ENCODE results near the gene RFPL4AL1.

Gene RFPL4AL1

DNA sequence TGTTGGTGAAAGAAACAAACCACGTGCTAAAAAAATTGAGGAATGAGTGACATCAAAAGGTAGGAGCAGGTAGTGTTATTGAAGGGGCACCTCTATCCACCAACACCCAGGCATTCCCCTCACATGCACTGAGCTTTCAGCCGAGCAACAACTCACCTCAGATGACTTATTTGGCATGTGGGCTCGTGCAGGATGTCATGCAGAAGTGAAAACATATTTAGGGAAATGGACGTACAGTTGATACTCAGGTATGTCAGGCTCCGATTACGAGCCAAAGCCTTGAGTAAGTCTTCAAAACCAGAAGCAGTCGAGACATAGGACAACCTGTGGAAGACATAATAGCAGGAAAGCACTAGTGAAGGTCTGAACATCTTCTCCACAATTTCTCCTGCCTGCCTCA lies 32.5 kb downstream of the RFPL4AL1 start:
- H3K4me1 Mint-ChIP-seq (ENCODE audit: low read depth), result no peaks in the 10 kb centered on the region
- H3K9me3 Mint-ChIP-seq (ENCODE audit: low read depth), result peaks cover 3% of the 10 kb centered on the region
- peaks cover 23% of the 10 kb centered on the region for H3K27me3 Mint-ChIP-seq
- peaks cover 2% of the 10 kb centered on the region for H3K36me3 Mint-ChIP-seq
- H3K4me3 Mint-ChIP-seq, result no peak overlapping the region
- H3K27ac Mint-ChIP-seq, result no peak overlapping the region

GRCh38 chr19:55802281-55802680 lies 33.4 kb downstream of the RFPL4AL1 start:
- peaks cover 20% of the 10 kb centered on the region for H3K27me3 Mint-ChIP-seq
- no peak overlapping the region for H3K4me3 Mint-ChIP-seq
- H3K36me3 Mint-ChIP-seq, result peaks cover 2% of the 10 kb centered on the region
- H3K9me3 Mint-ChIP-seq (ENCODE audit: low read depth), result peaks cover 3% of the 10 kb centered on the region
- no peak overlapping the region for H3K27ac Mint-ChIP-seq
- no peaks in the 10 kb centered on the region for H3K4me1 Mint-ChIP-seq (ENCODE audit: low read depth)

DNA sequence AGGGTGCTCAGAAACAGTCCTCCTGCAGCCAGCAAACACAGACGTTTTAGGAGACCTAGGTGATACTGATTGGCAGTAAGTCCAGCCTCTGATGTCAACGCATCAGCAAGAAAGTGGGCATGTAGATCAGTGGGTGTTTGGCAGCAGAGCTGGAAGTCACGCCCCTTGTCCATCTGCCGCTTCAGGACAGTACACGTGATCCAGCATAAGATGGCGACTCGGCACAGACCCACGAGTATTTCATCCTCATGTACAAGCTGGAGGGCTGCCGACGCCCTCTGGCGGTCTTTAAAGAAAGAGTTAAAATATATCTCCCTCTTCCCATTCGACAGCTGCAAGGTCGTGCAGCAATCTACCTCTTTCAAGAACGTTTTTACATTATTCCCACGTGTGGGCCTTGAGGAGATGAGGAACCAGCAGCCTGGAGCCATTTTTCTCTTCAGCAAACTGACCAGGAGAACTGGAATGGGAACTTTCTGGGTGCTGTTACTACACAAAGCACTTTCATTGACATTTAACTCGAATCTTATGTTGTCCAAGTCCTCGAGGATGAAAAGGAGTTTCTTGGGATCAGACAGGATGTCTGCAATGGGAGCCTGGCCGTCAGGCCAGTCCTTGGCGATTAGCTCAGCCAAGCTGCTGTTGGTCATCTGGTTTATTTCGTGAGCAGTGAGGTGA lies 40.6 kb downstream of the RFPL4AL1 start:
- peaks cover 6% of the 10 kb centered on the region for H3K27me3 Mint-ChIP-seq
- H3K9me3 Mint-ChIP-seq (ENCODE audit: low read depth), result peaks cover 3% of the 10 kb centered on the region
- H3K4me3 Mint-ChIP-seq, result no peak overlapping the region
- no peak overlapping the region for H3K27ac Mint-ChIP-seq
- no peaks in the 10 kb centered on the region for H3K36me3 Mint-ChIP-seq
- no peaks in the 10 kb centered on the region for H3K4me1 Mint-ChIP-seq (ENCODE audit: low read depth)

GRCh38 chr19:55811340-55811739 lies 42.4 kb downstream of the RFPL4AL1 start:
- peaks cover 9% of the 10 kb centered on the region for H3K27me3 Mint-ChIP-seq

DNA sequence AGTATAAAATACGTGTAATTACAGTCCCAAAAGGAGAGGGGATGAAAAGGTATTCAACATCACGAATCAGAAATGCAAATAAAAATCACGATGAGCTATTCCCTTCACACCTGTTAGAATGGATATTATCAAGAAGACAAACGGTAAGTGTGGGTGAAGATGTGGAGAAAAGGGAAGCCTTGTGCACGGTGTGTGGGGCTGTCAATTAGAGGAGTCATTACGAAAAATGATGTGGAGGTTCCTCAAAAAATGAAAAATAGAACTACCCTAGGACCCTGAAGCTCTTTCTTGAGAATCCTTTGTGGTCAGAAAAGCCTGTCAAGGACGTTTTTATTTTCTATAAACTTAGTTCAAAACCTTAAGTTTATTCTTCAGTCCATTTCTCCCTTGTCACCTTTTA lies 43.5 kb downstream of the RFPL4AL1 start:
- Mint-ChIP-seq H3K27me3 (peaks cover 12% of the 10 kb centered on the region), H3K4me3 (no peak overlapping the region), H3K9me3 (ENCODE audit: low read depth) (no peaks in the 10 kb centered on the region), H3K36me3 (no peaks in the 10 kb centered on the region), H3K4me1 (ENCODE audit: low read depth) (no peaks in the 10 kb centered on the region), H3K27ac (no peak overlapping the region)

More at GRCh38 chr19:55811340-55811739, 42.4 kb downstream of the RFPL4AL1 start:
- no peak overlapping the region for H3K27ac Mint-ChIP-seq
- no peak overlapping the region for H3K4me3 Mint-ChIP-seq
- H3K4me1 Mint-ChIP-seq (ENCODE audit: low read depth), result no peaks in the 10 kb centered on the region
- H3K36me3 Mint-ChIP-seq, result no peaks in the 10 kb centered on the region
- H3K9me3 Mint-ChIP-seq (ENCODE audit: low read depth), result no peaks in the 10 kb centered on the region

- Mint-ChIP-seq H3K27ac (no peak overlapping the region), H3K9me3 (ENCODE audit: low read depth) (no peaks in the 10 kb centered on the region), H3K36me3 (no peaks in the 10 kb centered on the region), H3K4me1 (ENCODE audit: low read depth) (no peaks in the 10 kb centered on the region), H3K27me3 (peaks cover 14% of the 10 kb centered on the region), H3K4me3 (no peak overlapping the region)
These were observed 45.0 kb downstream of the RFPL4AL1 start for GRCh38 chr19:55813906-55814305.

GRCh38 chr19:55820037-55820436 lies 51.1 kb downstream of the RFPL4AL1 start:
- no peaks in the 10 kb centered on the region for H3K9me3 Mint-ChIP-seq (ENCODE audit: low read depth)
- H3K4me1 Mint-ChIP-seq (ENCODE audit: low read depth), result no peaks in the 10 kb centered on the region
- no peak overlapping the region for H3K27ac Mint-ChIP-seq
- peaks cover 20% of the 10 kb centered on the region for H3K27me3 Mint-ChIP-seq
- no peaks in the 10 kb centered on the region for H3K36me3 Mint-ChIP-seq
- H3K4me3 Mint-ChIP-seq, result no peak overlapping the region

Measured in activated naive CD8-positive, alpha-beta T cell (primary cell).